HG03565 (cell line): Measurements from ENCODE around the gene CHODL.

Experiments used
- ATAC-seq: cut with Tn5 transposase; IDR thresholded peaks from one replicate; pipeline ENCODE4 v1.9.1; 2021; ENCODE audit warnings: mild to moderate bottlenecking, moderate library complexity; ENCODE audit not compliant: unreplicated experiment

Gene CHODL

GRCh38 chr21:18244671-18245463 is at the start of gene CHODL:
Gene CHODL, plus strand, starts transcription at chr21:18244833. Its CDS starts 391 bp downstream, at chr21:18245224.
- no peak for ATAC-seq

- ATAC-seq, result no peak
Measured at GRCh38 chr21:18204931-18205330, 39.7 kb upstream of the CHODL start.

GRCh38 chr21:18218331-18218730 is 26.3 kb upstream of the CHODL start:
- no peak for ATAC-seq

- no peak for ATAC-seq
Measured at GRCh38 chr21:18220498-18220897, 24.1 kb upstream of the CHODL start.

- no peak for ATAC-seq
Measured at GRCh38 chr21:18222346-18222745, 22.3 kb upstream of the CHODL start.

GRCh38 chr21:18228060-18228739 is 16.4 kb upstream of the CHODL start:
- ATAC-seq, result no peak

GRCh38 chr21:18235545-18235944 is 9.1 kb upstream of the CHODL start:
- no peak for ATAC-seq

- no peak for ATAC-seq
Measured at GRCh38 chr21:18245464-18245967, 883 bp downstream of the CHODL start.

- ATAC-seq, result no peak
Measured at GRCh38 chr21:18248171-18248570, 3.5 kb downstream of the CHODL start.

- ATAC-seq, result peak; percentile 40
Measured at GRCh38 chr21:18249672-18250071, 5.0 kb downstream of the CHODL start.

- no peak for ATAC-seq
Measured at GRCh38 chr21:18251065-18251464, 6.4 kb downstream of the CHODL start.

GRCh38 chr21:18252256-18252655 is 7.6 kb downstream of the CHODL start:
- ATAC-seq, result no peak

- no peak for ATAC-seq
Measured at GRCh38 chr21:18252680-18253079, 8.0 kb downstream of the CHODL start.

GRCh38 chr21:18253221-18253620 is 8.6 kb downstream of the CHODL start:
- ATAC-seq, result no peak

GRCh38 chr21:18253799-18254198 is 9.2 kb downstream of the CHODL start:
- no peak for ATAC-seq

- no peak for ATAC-seq
Measured at GRCh38 chr21:18265944-18266343, 21.3 kb downstream of the CHODL start.

- ATAC-seq, result no peak
Measured at GRCh38 chr21:18267496-18267895, 22.9 kb downstream of the CHODL start.

GRCh38 chr21:18268906-18269305 is 24.3 kb downstream of the CHODL start:
- ATAC-seq, result no peak

- no peak for ATAC-seq
Measured at GRCh38 chr21:18269856-18270255, 25.2 kb downstream of the CHODL start.

- no peak for ATAC-seq
Measured at GRCh38 chr21:18273400-18273799, 28.8 kb downstream of the CHODL start.

- ATAC-seq, result no peak
Measured at GRCh38 chr21:18274370-18274769, 29.7 kb downstream of the CHODL start.

GRCh38 chr21:18275781-18276180 is 31.1 kb downstream of the CHODL start:
- no peak for ATAC-seq
